ENCODE measurements around the gene S100A9.
"Not testable (repeated sequence)": the region's sequence is repeated elsewhere in the genome, so short reads cannot be mapped to it uniquely, and the experiment has no call there.

S100A9 gene

DNA sequence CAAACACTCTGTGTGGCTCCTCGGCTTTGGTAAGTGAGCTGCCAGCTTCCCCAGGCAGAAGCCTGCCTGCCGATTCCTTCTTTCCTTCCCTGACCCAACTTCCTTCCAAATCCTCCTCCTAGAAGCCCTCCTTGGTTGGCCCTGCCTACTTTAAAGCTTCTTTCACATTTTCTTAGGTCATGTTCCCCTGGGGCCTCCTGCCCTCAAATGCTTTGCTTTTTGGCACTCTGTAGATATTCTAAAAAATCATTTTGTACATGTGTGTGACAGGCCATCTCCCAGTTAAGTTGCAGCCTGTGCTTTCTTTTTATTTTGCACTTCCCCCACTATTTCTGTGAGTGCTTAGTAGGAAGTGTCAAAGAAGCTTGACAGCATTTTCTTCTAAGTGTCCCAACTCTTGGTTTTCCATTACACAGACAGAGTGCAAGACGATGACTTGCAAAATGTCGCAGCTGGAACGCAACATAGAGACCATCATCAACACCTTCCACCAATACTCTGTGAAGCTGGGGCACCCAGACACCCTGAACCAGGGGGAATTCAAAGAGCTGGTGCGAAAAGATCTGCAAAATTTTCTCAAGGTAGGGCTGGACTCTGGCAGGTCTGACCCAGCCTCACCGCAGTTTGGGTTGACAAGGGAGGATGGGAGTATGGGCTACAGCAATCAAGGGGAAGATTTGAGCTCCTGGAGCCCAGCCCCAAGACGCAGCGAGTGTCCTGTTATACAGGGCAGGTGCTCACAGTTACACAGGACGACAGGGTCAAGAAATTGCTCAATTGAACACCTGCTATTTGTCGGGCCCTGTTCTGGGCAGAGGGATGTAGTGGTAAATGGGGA is at the start of gene S100A9:
Gene S100A9, plus strand, starts transcription at position 2 of the 838 bp plus-strand sequence. Its CDS starts 430 bp downstream, at position 432.
- DNase-seq (ENCODE audit: low read depth), result no peak

DNA sequence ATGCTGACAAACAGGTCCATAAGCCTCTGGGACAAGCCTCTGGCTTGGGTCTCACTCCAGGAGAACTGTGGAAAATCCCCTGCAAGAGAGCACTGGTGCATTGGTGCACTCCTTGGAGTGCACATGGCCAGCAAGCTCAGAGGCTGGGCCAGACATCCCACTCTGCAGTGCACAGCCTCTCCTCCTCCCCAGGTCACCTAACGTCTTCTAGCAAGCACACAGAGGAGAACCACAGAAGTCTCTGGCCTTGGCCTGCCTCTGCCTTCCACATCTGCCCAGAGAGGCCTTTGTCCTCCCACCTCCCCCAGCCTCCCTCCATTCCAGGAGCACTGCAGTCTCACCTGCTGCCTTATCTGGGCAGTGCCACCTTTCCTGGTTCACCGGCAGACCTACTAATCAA is 49.1 kb upstream of the S100A9 start:
- DNase-seq (ENCODE audit: low read depth), result no peak

DNA sequence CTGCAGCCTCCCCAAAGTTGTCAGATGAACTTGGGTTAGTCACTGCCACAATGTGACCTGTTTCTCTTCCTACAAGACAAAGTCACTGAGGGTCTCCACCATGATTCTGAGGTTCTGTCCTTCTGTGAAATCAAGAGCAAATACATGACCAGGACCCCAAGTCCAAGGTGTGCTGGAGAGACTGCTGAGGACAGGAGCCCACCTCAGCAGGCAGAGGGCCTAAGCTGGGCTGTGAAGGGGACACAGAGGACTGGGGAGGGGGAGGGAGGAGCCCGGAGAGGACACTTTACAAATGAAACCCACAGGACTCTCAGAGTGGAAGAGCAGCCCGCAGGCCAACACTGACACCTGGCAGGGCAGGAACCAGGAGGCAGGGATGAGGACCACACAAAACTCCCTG is 48.2 kb upstream of the S100A9 start:
- no peak for DNase-seq (ENCODE audit: low read depth)

DNA sequence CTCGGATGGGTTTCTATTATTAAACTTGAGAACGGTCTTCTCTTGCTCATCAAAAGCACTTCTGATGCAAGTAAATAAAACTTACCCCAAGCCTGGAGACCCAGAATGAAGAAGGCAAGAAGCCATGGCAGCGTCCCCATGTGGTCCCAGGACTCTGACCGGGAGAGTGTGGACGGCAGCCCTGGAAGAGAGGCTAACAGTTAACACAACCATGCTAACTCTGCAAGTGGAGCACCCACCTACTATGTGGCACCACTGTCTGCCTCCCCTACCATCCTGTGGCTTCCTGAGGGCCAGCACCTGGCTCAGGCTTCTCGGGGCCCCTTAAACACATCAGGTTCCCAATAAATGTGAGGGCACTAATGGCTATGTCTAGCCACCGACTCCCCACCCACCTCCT is 47.1 kb upstream of the S100A9 start:
- DNase-seq (ENCODE audit: low read depth), result no peak

DNA sequence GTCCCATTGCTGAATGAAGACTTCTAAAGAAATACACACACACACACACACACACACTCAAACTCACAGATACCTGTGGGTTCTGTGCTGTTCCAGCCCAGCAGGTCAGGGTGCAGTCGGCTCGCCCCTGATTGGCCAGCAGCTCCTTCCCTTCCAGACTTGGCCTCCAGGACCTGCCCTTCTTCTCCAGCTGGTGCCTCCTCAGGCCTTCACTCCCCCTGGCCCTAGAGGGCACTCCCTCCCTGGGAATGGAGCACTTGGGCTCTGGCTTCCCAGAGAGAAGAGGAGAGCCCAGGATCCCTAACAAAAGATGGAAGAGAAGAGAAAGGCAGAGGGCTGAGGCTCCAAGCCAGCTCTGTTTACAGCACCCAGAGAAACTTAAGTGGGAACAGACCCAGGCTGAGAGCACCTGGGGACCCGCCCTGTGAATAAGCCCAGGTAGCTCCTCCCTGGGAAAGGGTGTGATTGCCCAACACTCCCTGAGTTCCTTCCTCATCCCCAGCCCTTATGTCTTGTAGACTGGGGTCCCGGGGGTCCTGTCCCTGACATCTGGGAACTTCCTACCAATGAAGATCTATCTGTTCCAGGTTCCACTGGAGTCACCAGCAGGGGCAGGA is 45.0 kb upstream of the S100A9 start, which contains the start of gene PGLYRP3:
Gene PGLYRP3, minus strand, starts transcription at position 383 of the 617 bp plus-strand sequence. CDS start 2,287 bp downstream, outside the sequence.
- no peak for DNase-seq (ENCODE audit: low read depth)

DNA sequence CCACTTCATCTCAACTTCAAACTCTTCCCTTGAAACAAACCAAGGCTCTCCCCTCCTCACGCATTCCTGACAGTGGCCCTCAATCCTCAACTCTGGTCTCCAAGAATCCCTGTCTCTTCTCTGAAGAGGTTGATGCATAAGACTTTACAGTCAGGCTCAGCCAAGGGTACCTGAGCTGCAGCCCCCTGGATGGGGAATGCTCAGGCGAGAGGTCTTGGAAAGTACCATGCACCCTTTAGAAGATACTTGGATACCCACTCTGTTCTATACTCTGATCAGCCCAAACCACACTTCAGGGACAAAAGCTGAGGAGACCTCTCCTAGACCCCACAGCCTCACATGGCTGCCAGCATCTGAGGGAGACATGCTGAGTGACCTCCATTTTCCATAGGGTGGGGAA is 44.4 kb upstream of the S100A9 start:
- DNase-seq (ENCODE audit: low read depth), result no peak

DNA sequence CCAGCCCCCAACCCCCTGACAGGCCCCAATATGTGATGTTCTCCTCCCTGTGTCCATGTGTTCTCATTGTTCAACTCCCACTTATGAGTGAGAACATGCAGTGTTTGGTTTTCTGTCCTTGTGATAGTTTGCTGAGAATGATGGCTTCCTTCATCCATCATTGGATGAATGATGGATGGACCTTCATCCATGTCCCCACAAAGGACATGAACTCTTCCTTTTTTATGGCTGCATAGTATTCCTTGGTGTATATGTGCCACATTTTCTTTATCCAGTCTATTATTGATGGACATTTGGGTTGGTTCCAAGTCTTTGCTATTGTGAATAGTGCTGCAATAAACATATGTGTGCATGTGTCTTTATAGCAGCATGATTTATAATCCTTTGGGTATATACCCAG is 43.3 kb upstream of the S100A9 start:
- not testable (repeated sequence) for DNase-seq (ENCODE audit: low read depth)

DNA sequence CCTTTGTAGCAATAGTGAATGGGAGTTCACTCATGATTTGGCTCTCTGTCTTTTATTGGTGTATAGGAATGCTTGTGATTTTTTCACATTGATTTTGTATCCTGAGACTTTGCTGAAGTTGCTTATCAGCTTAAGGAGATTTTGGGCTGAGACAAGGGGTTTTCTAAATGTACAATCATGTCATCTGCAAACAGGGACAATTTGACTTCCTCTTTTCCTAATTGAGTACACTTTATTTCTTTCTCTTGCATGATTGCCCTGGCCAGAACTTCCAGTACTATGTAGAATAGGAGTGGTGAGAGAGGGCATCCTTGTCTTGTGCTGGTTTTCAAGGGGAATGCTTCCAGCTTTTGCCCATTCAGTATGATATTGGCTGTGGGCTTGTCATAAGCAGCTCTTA is 41.6 kb upstream of the S100A9 start:
- not testable (repeated sequence) for DNase-seq (ENCODE audit: low read depth)

DNA sequence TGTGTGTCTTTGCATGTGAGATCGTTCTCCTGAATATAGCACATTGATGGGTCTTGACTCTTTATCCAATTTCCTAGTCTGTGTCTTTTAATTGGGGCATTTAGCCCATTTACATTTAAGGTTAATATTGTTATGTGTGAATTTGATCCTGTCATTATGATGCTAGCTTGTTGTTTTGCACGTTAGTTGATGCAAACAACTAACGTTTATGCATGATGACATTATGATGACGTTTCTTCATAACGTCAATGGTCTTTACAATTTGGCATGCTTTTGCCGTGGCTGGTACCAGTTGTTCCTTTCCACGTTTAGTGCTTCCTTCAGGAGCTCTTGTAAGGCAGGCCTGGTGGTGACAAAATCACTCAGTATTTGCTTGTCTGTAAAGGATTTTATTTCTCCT is 39.5 kb upstream of the S100A9 start:
- DNase-seq (ENCODE audit: low read depth), result not testable (repeated sequence)

DNA sequence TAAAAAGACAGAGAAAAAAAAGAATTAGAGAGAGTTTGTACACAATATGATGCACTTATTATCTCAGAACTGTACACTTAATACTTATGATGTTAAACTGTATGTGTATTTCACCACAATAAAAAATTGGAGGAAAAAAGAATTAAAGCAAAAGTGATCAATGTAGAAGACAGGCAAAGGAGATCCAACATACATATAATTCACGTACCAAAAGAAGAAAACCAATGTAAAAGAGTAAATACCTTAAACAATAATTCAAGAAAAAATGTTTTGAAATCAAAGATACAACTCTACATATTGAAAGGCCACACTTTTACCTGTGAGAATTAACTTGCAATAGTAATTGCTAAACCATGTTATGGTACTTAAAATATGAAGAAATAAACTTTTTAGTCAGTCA is 35.1 kb upstream of the S100A9 start:
- DNase-seq (ENCODE audit: low read depth), result no peak

DNA sequence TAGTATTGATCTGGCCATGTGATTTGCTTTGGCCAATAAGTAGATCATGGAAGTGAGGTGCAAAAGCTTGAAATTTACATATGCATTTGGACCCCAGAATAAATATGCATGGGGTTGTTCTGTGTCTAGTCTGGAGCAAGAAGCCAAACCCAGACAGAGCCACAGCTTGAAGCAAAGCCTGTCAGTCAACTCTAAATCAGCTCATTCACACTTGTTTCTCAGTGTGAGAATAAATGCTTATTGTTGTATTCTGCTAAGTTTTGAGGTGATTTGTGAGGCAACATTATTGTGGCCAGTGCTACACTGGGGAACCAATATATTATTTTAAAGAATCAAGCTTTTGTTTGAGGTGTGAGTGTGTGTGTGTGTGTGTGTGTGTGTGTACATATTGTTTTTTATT is 32.7 kb upstream of the S100A9 start:
- no peak for DNase-seq (ENCODE audit: low read depth)

DNA sequence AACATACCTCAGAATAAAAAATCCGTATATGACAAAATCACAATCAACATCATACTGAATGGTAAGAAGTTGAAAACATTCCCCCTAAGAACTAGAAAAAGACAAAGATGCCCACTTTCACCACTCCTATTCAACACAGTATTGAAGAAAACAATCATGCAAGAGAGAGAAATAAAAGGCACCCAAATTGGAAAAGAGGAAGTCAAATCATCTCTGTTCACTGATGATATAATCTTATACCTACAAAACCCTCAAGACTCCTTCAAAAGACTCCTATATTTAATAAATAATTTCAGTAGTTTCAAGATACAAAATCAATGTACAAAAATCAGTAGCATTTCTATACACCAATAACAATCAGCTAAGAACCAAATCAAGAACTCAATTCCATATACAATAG is 23.8 kb upstream of the S100A9 start:
- no peak for DNase-seq (ENCODE audit: low read depth)

DNA sequence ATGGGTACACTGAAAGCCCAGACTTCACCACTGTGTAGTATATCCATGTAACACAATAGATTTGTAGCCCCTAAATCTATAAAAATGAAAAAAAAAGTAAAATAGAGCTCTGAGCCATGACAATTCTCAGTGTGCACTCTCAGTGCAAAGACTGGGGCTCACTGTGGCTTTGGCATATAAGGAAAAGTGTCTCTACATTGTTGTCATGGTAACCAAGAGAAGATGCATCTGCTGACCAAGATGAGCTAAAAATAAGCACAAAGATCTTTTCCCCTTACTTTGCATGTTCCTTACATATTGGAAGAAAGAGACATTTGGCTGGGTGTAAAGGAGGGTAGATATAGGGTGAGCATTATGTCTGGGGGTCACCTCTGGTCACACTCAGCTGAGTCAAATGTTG is 21.0 kb upstream of the S100A9 start:
- no peak for DNase-seq (ENCODE audit: low read depth)

DNA sequence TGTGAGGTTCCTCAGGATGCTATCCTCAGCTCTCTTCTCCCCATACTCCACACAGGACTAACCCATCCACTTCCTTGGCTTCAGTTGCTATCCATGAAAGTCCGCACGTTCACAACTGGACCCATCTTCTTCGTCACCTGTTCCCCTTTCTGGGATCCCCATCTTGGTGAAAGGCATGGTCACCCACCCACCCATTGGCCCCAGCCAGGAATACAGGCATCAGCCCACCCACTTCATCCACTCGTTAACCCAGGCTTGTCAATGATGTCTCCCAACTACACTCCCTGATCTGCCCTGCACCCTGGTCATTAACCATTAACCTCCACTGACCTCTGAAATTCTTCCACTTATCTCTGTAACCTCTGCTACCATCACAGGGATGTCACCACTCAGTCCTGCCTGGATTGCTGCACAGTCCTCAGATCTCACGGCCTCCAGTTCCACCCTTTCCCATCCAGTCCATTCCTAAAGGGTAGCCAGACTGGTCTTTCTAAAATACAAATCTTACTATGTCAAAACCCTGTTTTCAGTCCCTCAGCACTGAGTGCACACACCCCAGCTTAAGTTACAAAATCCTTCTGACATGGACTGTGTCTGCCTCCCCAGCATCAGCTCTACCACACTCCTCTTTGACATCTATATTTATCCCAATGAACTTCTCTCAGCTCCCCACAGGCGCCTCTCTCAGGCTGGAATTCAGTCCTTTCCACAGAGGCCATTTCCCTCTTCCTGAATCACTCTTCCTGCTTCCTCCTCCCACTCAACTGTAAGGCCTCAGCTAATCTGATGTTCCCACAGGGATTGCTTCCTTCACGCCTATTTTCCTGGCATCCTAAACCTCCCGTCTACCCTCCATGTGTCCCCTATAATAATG is 19.4 kb upstream of the S100A9 start:
- no peak for DNase-seq (ENCODE audit: low read depth)

DNA sequence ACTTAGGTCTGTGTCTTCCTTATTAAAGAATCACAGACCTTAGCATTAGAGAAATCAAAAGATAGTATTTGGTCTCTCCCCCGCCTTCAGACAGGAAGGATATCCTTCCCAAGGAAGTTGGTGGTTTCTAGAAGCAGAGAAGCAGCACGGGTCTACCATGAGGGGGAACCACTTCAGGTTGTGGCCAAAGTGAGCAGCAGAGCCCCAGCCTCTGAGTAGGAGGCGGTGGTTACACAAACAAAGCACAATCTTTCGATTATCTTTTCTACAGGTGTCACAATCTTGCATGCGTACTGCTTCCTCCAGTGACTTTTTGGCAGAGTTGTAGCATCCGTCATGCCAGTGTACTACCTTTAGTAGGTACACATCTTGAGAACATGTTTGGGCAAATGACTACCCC is 17.9 kb upstream of the S100A9 start:
- no peak for DNase-seq (ENCODE audit: low read depth)

DNA sequence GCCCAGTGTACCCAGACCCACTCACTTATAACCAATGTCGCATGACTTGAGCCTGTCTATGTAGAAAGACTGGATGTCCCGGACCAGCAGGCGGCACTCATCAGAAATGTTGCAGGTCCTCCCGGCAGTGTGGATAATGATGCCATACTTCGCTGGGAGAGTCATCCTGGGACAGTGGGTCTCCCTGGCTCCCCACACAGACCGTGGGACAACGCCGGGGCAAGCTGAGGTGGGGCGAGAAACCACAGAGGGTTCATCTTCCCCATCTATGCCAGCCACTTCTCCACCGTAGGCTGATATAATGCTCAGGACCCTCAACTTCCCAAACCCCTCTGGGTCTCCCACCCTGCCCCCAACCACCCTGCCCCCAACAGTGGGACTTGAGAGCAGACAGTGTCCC is 17.3 kb upstream of the S100A9 start:
- DNase-seq (ENCODE audit: low read depth), result no peak

DNA sequence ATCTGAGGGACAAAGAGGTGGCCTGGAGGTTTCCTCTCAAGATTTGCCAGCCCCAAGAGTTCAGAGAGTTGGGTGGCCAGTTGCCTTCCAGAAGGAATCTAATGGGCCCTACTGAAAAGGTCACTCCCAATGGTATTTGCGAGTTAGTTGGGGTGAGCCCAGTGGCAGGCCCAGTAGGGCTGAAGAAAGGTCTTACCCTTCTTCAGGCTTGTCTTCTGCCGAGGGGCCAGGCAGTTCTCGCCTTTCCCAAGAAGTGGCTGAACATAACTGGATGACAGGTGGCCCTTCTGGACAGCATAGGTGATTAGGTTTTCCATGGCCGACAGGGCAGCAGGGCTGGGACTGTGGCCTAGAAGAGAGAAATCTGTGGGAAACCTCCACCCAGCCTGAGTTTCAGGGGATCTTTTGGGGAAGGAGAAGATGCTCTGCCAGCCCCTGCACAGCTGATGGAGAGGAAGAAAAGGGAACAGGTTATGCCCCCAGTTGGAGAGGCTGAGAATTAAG is 16.2 kb upstream of the S100A9 start:
- DNase-seq (ENCODE audit: low read depth), result no peak

DNA sequence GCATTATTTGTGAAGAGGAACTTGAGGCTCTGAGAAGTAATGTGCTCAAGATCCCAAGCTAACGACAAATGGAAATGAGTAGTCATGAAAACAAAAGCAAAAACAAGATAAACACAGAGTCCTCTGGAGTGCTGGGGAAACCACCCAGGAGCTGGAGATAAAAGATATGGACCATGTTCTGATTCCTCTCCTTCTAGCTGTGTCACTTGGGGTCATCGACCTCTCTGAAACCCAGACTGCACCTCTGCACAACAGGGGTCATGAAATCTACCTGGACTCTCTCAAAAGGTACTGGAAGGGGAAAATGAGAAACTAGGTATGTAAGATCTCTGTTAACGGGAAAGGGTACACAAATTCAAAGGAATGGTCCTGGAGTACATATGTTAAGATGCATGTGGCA is 15.5 kb upstream of the S100A9 start:
- DNase-seq (ENCODE audit: low read depth), result no peak

DNA sequence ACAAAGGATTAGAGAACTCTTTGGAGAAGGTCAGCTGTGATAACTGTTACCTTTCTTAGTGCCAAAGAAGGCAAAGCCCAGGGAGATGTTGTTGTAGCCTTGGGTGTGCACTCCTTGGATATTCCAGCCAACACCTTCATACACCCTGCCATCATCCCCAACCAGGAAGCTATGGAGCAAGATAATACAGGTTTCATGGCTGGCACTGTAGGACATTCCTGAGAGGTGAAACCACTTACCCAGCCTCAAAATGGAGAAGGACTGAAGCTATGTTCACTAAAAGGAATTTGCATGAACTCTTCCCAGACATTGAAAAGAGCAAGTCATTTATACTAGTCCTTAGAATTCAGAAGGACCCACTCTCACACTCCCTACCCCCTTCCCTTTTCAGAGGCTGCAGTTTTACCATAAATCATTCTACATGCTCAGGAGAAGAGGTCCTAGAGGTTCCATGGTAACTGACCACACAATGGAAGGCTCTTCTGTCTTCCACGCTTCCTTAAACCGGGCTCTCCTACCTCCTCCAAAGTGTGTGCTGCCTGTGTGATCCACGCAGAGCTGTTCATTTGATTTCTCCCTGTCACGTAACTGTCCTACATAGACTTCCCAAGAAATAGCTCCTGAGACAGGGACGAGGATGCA is 14.5 kb upstream of the S100A9 start:
- DNase-seq (ENCODE audit: low read depth), result no peak

DNA sequence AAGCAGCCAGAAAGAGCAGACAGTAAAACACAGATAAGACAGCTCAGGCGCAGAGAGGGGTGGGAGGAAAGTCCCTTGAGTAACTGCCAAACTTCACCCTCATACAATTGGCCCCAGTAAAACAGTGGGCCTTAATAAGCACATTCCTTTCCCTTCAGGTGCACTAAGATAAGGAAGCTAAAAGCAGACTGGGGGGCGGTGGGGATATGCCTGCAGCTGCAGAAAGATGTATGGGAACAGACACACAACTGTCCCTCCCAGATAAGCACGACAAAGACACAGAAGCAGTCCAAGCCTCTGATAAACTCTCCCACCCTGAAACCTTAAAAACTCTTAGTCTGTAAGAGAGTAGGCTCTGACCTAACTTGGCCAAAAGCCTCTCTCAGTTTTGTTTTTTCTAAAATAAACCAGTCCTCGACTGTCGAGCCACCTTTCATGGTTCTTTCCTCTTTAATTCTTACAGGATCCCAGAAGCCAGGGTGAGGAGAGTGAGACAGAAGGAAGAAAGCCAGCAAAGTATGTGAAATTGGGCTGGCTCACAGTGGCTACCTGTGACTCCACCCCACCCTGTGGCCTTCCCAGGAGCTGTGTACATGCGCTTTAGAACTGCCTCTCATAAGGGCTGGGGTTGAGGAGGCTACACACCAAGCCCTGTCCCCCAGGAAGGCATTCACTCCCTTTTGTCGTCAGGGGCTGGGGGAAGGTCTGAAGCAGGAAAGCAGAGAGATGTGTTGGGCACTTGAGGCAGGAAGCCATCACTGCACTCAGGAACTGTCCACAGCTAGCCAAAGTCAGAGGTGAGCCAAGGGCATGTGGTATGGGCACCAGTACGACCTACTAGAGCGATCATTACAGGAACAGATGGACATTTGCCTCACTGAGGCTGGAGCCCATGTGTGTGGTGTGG is 13.6 kb upstream of the S100A9 start:
- peak; percentile 69 for DNase-seq (ENCODE audit: low read depth)

DNA sequence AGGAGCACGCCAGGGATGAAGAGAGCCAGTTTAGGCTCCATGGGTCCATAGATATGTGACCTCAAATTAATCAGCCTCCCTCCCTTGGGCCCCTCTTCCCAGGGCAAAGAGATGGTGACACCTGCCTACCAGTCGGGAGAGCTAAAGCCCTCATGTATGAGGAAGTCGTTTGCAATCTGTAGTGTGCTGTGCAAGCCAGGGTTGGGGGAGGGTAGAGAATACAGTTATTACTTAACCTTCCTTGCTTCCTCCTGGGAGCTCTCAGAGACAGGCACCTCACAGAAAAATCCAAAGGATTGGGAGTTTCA is 13.0 kb upstream of the S100A9 start:
- DNase-seq (ENCODE audit: low read depth), result no peak

Data from CMK (cell line).